ENCODE results near the gene SMAD7.

DNA sequence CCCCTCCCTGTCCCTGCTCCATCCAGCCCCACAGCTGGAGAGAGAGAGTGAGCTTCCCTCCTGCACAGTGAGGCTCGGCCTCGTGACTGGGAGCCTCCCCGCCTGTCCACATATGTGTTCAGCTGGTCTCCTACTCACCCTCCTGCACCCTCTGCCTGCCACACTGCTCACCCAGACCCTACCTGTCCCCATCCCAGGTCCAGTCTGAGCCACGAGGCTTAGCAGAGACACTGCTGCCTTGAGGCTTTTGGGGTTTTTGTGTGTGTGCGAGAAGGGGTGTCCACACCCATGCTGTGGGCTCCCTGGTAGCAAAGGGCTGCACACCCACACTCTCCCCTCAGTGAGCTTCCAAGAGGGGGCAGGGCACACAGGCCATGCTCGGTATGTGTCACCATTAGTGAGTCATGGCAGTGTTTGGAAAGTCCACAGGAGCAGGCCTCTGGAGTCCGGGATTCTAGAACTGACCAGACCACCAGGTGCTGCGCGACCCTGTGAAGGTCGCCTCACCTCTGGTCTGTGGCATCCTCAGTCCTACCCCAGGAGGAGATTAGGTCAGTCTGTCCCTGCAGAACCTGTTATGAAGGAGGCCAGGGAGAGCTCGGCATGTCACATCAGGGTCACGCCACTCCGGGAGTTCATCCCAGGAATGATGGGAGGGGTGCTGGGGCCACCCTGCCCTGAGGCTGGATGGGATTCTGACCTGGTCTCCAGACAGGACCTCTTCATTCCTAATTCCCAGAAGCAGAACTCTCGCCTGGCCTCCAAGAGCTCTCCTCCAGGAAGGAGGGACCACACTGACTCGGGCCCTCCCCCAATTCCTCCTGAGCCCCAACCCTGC lies 39.9 kb upstream of the SMAD7 start:
- TF ChIP-seq GATA2 (IDR thresholded peaks at IDR 0.05; ENCODE audit: low read depth, low read length), result no peak
- TF ChIP-seq GATA3 (IDR thresholded peaks at IDR 0.05; ENCODE audit: low read depth, low read length), result no peak
